ENCODE results near the gene CRK.

- no peak for TF ChIP-seq POLR2A (IDR thresholded peaks at IDR 0.05; ENCODE audit: low read length)
- TF ChIP-seq GATA1 (IDR thresholded peaks at IDR 0.05; ENCODE audit: low read depth, low read length) = no peak
These were observed 41.8 kb upstream of the CRK start for GRCh38 chr17:1497831-1498230.

Data from erythroblast (primary cell).